GM21528 (cell line): ENCODE measurements around the gene ZNF484.
"Not testable (repeated sequence)": the region's sequence is repeated elsewhere in the genome, so short reads cannot be mapped to it uniquely, and the experiment has no call there.

Experiments
- ATAC-seq: cut with Tn5 transposase; IDR thresholded peaks from one replicate; pipeline ENCODE4 v1.9.1; 2021; ENCODE audit warnings: mild to moderate bottlenecking, moderate library complexity; ENCODE audit not compliant: unreplicated experiment, low FRiP score

Gene ZNF484

GRCh38 chr9:92864152-92864551 lies 13.7 kb downstream of the ZNF484 start:
- ATAC-seq, result no peak

DNA sequence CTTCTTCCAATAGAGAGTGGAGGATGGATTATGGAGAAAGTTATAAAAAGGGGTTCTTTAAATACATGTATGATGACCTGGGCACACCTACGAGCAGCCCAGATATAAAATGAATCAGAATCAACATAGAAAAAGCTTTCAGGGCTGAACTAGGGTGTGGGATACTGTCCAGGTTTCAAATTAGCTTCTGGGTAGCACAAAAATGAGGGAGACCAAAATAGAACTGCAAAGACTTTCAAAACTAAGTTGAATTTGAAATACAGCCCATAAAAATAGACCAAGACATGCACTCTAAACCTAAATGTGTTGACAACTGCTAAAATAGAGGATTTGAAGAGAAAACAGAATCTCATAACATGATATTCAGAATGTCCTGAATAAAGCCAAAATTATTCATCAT lies 17.0 kb downstream of the ZNF484 start:
- ATAC-seq, result no peak

- ATAC-seq, result no peak
Observed at GRCh38 chr9:92857236-92857635, 20.6 kb downstream of the ZNF484 start.

GRCh38 chr9:92853716-92854115 lies 24.1 kb downstream of the ZNF484 start:
- ATAC-seq, result no peak

DNA sequence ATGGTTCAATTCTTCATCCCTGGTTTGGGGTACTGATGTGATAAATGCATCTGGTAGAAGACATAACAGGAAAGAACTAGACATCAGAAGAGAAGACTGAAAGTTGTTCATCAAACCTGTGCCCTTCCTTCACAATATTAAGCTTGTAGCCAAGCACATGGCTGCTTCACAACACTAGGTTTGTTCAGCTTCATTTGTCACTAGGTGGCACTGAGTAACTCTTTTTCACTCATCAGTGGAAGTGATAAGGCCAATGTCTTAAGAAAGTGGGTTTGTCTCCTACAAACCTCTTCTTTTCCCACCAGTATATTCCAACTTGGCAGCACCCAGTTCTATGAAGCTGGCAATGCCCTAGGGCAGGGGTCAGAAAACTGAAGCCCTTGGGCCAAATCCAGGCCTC lies 26.9 kb downstream of the ZNF484 start:
- no peak for ATAC-seq

DNA sequence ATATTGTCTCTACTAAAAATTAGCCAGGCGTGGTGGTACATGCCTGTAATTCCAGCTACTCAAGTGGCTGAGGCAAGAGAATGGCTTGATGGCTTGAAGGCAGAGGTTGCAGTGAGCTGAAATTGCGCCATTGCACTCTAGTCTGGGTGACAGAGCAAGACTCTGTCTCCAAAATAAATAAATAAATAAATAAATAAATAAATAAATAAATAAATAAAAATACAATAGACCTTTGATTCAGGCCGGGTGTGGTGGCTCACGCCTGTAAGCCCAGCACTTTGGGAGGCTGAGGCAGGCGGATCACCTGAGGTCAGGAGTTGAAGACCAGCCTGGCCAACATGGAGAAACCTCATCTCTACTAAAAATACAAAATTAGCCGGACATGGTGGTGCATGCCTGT lies 29.1 kb downstream of the ZNF484 start:
- ATAC-seq, result not testable (repeated sequence)

GRCh38 chr9:92846662-92847145 lies 31.1 kb downstream of the ZNF484 start:
- ATAC-seq, result no peak

GRCh38 chr9:92838411-92838810 lies 39.4 kb downstream of the ZNF484 start:
- ATAC-seq, result not testable (repeated sequence)

DNA sequence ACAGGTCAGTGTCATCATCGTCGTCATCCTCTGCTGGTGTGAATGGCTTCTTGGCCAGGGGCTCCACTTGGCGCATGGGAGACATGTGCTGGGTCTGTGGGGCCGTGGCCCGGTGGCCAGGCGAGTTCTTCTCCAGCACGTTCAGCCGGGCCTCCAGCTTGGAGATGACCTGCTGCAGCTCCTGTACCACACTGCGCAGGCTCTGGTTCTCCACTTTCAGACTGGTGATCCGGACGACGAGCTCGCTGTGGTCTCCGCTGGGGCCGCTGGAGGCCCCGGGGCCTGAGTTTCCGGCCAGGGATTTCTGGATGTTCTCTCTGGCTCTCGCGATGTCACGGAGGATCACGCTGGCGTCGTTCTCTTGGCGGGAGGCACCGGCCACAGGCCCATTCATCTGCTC lies 40.6 kb downstream of the ZNF484 start:
- no peak for ATAC-seq

GRCh38 chr9:92829420-92829819 lies 48.4 kb downstream of the ZNF484 start:
- ATAC-seq, result no peak

DNA sequence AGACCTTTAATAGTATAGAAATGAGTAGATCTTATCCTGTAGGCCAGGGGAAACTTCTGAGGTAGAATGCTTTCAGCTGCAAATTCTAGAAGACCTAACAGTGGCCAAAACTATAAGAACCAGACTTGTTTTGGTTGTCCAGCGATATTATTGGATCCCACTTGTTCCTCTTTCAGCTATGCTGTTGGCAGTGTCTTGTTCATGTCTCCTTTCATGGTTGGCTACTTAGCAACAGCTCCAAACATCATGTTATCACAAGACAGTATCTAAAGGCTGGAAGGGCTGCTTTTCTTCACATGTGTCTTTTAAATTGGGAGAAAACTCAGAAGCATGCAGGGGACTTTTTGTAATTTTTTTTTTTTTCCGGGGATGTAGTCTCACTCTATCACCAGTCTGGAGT lies 52.8 kb downstream of the ZNF484 start:
- ATAC-seq, result not testable (repeated sequence)

DNA sequence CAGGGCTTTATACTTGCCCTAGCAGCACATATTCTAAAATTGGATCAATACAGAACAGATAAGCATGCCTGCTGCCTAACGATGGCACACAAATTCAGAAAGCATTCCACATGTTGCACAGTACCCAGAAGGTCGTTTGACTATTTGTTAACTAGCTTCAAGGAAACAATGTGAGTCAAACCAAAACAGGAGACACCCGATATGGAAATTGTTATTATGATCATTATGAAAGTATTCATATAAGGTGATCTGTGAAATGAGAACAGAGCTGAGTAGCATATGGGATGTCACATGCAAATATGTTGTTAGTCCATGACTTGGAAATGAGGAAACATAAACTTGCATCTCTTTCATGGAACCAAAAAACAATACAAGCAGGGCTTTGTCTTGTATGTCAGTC lies 56.9 kb downstream of the ZNF484 start:
- ATAC-seq, result no peak

DNA sequence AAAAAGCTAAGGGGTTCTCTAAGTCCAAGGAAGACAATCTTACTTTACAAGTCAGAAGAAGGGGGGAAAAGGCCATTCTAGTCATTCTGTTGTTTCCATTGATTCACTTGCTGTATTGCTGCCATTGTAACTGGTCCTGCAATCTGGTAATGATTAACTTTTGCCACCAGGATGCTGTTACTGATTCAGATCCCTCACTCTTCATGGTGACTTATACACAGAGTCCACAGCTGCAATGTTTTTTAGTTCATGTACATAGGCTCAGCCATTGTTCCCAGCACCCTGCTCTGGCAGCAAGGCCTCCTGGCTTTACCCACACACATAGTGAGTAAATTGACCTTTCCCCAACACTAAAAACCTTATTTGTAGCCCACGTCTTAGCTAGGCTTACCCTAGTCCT lies 57.9 kb downstream of the ZNF484 start:
- not testable (repeated sequence) for ATAC-seq

- ATAC-seq, result not testable (repeated sequence)
Observed at GRCh38 chr9:92809629-92810326, 68.1 kb downstream of the ZNF484 start.

- ATAC-seq, result no peak
Observed at GRCh38 chr9:92808726-92809451, 68.9 kb downstream of the ZNF484 start.

- no peak for ATAC-seq
Observed at GRCh38 chr9:92807757-92808725, 69.8 kb downstream of the ZNF484 start.

- ATAC-seq, result no peak
Observed at GRCh38 chr9:92807031-92807756, 70.6 kb downstream of the ZNF484 start.

DNA sequence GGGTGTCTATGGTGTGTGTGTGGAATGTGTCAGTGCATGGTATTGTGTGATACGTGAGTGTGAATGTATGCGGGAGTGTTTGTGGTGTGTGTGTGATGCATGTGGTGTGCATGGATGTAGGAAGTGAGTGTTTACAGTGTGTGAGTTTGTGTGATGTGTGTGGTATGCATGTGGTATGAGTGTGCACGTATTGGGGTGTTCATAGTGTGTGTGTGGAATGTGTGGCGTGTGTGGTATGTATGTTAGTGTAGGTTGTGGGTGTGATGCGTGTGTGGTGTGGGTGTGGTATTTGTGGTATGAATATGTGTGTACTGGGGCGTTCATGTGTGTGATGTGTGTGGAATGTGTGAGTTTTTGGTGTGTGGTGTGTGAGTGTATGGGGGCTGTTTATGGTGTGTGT lies 73.1 kb downstream of the ZNF484 start:
- ATAC-seq, result no peak

- ATAC-seq, result no peak
Observed at GRCh38 chr9:92798358-92798757, 79.5 kb downstream of the ZNF484 start.

DNA sequence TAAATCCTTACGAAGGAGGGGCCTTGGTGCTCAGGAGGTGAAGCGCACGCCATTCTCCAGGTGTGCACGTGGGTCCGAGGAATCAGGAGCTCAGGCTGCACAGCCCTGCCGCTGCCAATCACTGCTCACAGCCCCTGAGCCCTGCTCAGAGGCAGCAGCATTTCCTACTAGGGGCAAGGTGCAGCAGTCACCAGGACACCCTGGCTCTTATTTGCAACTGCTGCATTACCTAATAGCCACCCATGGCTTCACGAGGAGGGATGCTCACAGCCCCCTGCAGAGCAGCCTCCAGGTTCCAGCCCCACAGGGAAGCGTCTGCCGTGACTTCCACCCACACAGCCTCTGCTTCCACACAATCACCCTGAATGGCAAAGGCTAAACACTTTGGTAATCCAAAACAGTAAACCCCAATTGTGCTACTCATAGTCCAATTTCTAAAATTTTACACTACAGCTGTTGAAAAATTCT lies 81.5 kb downstream of the ZNF484 start:
- not testable (repeated sequence) for ATAC-seq
